OCI-LY1 (cell line): ENCODE results near the gene SYT9.

ENCODE experiments used
- H2AFZ ChIP-seq: fragments of 200-600 bp; sonication (generic), shearing (Covaris generic); 2 replicates; pipeline ENCODE4 v1.6.0; 2014; ENCODE audit warnings: antibody characterized with exemption, mild to moderate bottlenecking, low read length
- H3F3A ChIP-seq: fragments of 200-600 bp; sonication (generic), shearing (Covaris generic); 2 replicates; pipeline ENCODE4 v1.6.0; 2014; ENCODE audit warnings: mild to moderate bottlenecking, antibody characterized with exemption, low read length, moderate library complexity; ENCODE audit not compliant: insufficient read depth
- H3K27ac ChIP-seq: fragments of 200-600 bp; sonication (generic); 2 replicates; pipeline ENCODE4 v1.5.1; 2014; ENCODE audit warnings: low read length, mixed run types, mild to moderate bottlenecking, low read depth; ENCODE audit not compliant: poor library complexity, severe bottlenecking
- H3K27me3 ChIP-seq: fragments of 200-600 bp; sonication (generic); 2 replicates; pipeline ENCODE4 v1.6.0; 2014; ENCODE audit warnings: antibody characterized with exemption, mild to moderate bottlenecking, low read length, moderate library complexity; ENCODE audit not compliant: insufficient read depth
- H3K36me3 ChIP-seq: fragments of 200-600 bp; sonication (generic); 2 replicates; pipeline ENCODE4 v1.6.1; 2014; ENCODE audit warnings: mild to moderate bottlenecking, antibody characterized with exemption, low read length, moderate library complexity, mixed read lengths; ENCODE audit not compliant: insufficient read depth
- H3K4me1 ChIP-seq: fragments of 200-600 bp; sonication (generic); 2 replicates; pipeline ENCODE4 v1.5.1; 2014; ENCODE audit warnings: mild to moderate bottlenecking, low read length, moderate library complexity; ENCODE audit not compliant: insufficient read depth, severe bottlenecking
- H3K4me2 ChIP-seq: fragments of 200-600 bp; sonication (generic), shearing (Covaris generic); 2 replicates; pipeline ENCODE4 v1.6.1; 2014; ENCODE audit warnings: low read length
- H3K4me3 ChIP-seq: fragments of 200-600 bp; sonication (generic); 2 replicates; pipeline ENCODE4 v1.5.1; 2014; ENCODE audit warnings: low read length, low read depth, mild to moderate bottlenecking, mixed read lengths; ENCODE audit not compliant: poor library complexity, severe bottlenecking
- H3K79me2 ChIP-seq: fragments of 200-600 bp; shearing (Covaris generic); 2 replicates; pipeline ENCODE4 v1.6.1; 2016; ENCODE audit warnings: mixed run types, low read length, mixed read lengths; ENCODE audit not compliant: insufficient read depth
- H3K9ac ChIP-seq: fragments of 200-600 bp; sonication (generic), shearing (Covaris generic); 2 replicates; pipeline ENCODE4 v1.6.1; 2014; ENCODE audit warnings: mild to moderate bottlenecking, low read length, mixed read lengths
- H3K9me2 ChIP-seq: fragments of 200-600 bp; sonication (generic), shearing (Covaris generic); 2 replicates; pipeline ENCODE4 v1.6.1; 2014; ENCODE audit warnings: low read depth, mild to moderate bottlenecking, low read length, mixed read lengths
- H3K9me3 ChIP-seq: fragments of 200-600 bp; shearing (Covaris generic); 2 replicates; pipeline ENCODE4 v1.6.1; 2014; ENCODE audit warnings: low read length, mixed read lengths
- H4K20me1 ChIP-seq: fragments of 200-600 bp; sonication (generic), shearing (Covaris generic); 2 replicates; pipeline ENCODE4 v1.6.0; 2016; ENCODE audit warnings: mild to moderate bottlenecking, low read length; ENCODE audit not compliant: insufficient read depth
- EZH2 ChIP-seq: fragments of 200-600 bp; sonication (generic), shearing (Covaris generic); IDR thresholded peaks from 2 replicates; pipeline ENCODE4 v1.8.0; 2017; ENCODE audit warnings: borderline replicate concordance, mixed run types, mild to moderate bottlenecking, antibody characterized with exemption, low read length, moderate library complexity, mixed read lengths
- TF ChIP-seq, protein P1 (sequence below): fragments of 200-600 bp; sonication (generic), shearing (Covaris generic); IDR thresholded peaks from 2 replicates; pipeline ENCODE4 v1.5.1; 2017; ENCODE audit warnings: mild to moderate bottlenecking, antibody characterized with exemption, low read length, moderate library complexity, mixed read lengths

The SYT9 gene

DNA sequence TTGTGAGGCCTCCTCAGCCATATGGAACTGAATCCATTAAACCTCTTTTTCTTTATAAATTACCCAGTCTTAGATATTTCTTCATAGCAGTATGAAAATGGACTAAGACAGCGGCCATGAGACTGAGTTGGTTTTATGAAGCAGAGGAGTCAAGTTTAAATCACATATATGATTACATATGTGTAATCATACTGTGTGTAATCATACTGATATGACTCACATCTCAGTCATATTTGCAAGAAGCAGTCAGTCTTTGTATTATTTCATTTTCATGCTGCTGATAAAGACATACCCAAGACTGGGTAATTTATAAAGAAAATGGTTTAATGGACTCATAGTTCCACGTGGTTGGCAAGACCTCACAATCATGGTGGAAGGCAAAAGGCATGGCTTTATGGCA, 89.8 kb downstream of the SYT9 start:
- Histone ChIP-seq H3K79me2 (no peaks in the 10 kb centered on the region), H3K9me3 (no peaks in the 10 kb centered on the region), H3K9me2 (no peaks in the 10 kb centered on the region), H3F3A (no peaks in the 10 kb centered on the region), H3K36me3 (no peaks in the 10 kb centered on the region), H3K27me3 (no peaks in the 10 kb centered on the region; the same call in 1 of the 2 replicates), H4K20me1 (no peaks in the 10 kb centered on the region), H3K9ac (no peak overlapping the region), H3K4me3 (no peak overlapping the region), H2AFZ (no peak overlapping the region), H3K4me1 (no peaks in the 10 kb centered on the region), H3K27ac (no peak overlapping the region), H3K4me2 (no peak overlapping the region)
- TF ChIP-seq, protein P1, sequence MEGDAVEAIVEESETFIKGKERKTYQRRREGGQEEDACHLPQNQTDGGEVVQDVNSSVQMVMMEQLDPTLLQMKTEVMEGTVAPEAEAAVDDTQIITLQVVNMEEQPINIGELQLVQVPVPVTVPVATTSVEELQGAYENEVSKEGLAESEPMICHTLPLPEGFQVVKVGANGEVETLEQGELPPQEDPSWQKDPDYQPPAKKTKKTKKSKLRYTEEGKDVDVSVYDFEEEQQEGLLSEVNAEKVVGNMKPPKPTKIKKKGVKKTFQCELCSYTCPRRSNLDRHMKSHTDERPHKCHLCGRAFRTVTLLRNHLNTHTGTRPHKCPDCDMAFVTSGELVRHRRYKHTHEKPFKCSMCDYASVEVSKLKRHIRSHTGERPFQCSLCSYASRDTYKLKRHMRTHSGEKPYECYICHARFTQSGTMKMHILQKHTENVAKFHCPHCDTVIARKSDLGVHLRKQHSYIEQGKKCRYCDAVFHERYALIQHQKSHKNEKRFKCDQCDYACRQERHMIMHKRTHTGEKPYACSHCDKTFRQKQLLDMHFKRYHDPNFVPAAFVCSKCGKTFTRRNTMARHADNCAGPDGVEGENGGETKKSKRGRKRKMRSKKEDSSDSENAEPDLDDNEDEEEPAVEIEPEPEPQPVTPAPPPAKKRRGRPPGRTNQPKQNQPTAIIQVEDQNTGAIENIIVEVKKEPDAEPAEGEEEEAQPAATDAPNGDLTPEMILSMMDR: no peak
- TF ChIP-seq EZH2: no peak

DNA sequence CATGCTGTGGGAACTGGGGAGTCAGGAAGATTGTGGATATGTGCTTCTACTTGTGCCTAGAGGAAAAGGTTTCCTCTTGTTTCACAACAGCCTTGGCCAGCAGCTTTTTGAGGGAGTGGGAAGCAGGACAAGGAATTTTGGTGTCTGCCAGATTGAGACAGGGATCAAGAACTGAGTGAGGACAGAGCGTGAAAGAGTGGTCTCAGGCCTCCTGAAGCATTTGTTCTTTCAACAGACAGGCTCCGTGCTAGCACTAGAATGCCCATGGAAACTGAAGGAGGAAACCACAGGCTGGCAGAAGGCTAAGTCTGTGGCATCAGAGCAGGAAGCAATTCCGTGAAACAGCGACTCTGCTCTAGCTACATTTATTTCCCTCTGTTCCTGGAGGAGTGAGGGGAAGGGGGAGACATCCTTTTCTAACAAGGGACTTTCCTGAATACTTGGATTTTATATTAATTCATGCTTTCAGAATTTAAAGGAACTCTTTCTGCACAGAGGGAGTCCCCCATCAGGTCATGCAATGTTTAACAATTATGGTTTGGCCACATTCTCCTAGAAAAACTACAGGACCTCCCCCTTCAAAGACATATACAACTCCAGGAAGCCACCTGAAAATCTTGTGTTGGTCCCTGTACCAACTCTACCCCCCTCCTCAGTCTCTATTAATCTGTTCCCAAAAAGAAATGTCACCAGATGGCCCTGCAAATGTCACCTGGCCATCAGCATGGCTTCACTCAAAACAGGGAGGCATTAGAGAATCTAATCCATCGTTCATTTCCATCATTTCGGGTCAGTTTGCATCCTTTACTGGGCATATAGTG, 96.1 kb downstream of the SYT9 start:
- H3K27me3 ChIP-seq: no peaks in the 10 kb centered on the region; the same call in 1 of the 2 replicates
- no peaks in the 10 kb centered on the region for H3K9me2 ChIP-seq
- no peak overlapping the region for H3K27ac ChIP-seq
- no peaks in the 10 kb centered on the region for H3K36me3 ChIP-seq
- H3K9ac ChIP-seq: no peak overlapping the region
- H3K4me3 ChIP-seq: no peak overlapping the region
- H3K9me3 ChIP-seq: no peaks in the 10 kb centered on the region
- no peaks in the 10 kb centered on the region for H4K20me1 ChIP-seq
- H3K4me1 ChIP-seq: no peaks in the 10 kb centered on the region
- H2AFZ ChIP-seq: no peak overlapping the region
- no peak overlapping the region for H3K4me2 ChIP-seq
- TF ChIP-seq, protein P1: no peak
- TF ChIP-seq EZH2: no peak
- no peaks in the 10 kb centered on the region for H3K79me2 ChIP-seq
- no peaks in the 10 kb centered on the region for H3F3A ChIP-seq

DNA sequence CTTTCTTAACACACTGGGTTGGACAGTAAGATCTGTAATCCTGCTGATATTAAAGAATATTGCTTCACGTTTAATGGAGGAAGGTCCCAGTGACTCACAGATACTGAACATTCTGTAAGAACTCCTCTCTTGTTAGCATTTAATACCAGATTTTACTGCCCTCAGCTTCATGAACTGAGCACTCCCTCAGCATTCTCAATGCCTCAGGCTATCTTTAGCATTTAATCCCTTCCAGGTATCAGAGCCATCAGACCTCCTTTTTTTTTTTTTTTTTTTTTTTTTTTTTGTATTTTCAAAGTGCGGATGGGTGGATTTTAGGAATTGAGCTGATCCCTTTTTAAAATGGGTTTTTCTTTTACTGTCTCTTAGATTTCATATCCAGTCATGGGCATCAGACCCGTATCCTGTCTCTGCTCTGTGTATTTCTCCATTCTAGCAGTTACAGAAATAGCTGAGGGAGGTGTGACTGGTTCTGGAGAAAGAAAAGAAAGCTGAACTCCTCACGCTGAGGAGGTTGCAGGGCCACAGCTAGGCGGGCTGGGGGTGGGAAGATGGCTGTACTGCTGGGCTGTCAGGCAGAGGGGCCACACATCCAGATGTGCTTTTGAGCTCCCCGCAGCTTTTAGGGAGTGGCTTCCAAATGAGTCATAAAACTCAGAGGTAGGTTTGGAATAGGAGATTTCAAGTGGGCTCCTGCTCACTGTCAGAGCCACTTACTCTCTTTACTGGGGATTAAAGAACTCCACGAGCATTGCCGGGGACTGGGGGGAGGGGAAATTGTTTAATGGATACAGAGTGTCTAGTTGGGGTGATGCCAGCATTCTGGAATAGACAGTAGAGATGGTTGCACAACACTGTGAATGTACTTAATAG, 97.0 kb downstream of the SYT9 start:
- H4K20me1 ChIP-seq: no peaks in the 10 kb centered on the region
- H3K36me3 ChIP-seq: no peaks in the 10 kb centered on the region
- TF ChIP-seq EZH2: no peak
- TF ChIP-seq, protein P1: no peak
- H3K4me3 ChIP-seq: no peak overlapping the region
- no peak overlapping the region for H3K27ac ChIP-seq
- no peaks in the 10 kb centered on the region for H3F3A ChIP-seq
- no peaks in the 10 kb centered on the region for H3K9me3 ChIP-seq
- H3K27me3 ChIP-seq: no peaks in the 10 kb centered on the region; the same call in 1 of the 2 replicates
- H3K4me1 ChIP-seq: no peaks in the 10 kb centered on the region
- no peaks in the 10 kb centered on the region for H3K9me2 ChIP-seq
- no peaks in the 10 kb centered on the region for H3K79me2 ChIP-seq
- no peak overlapping the region for H3K4me2 ChIP-seq
- no peak overlapping the region for H3K9ac ChIP-seq
- no peak overlapping the region for H2AFZ ChIP-seq
